Inferior parietal cortex (tissue), 1 donor: ENCODE results near the gene ITIH4.

ENCODE experiments used
- DNase-seq: peaks from one replicate; pipeline ENCODE4 v3.0.0-alpha.2; 2016; ENCODE audit errors: extremely low spot score

Gene ITIH4

DNA sequence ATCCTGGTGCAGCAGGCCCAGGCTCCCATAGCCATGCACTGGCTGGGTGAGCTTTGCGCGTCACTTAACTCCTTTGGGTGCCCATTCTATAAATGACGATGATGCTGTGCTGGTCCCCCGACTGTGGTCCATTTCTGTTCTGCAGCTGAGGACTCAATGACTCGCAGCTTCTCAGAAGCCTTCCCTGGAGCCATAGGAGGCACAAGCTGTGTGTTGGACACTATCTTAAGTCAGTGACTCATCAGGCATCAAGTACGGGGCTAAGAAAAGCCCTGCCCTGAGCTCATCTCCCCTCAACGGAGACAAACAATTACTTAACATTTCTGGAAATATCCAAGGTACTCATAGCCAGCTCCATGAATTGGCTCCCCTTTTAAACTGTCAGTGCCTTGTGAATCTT lies 18.1 kb upstream of the ITIH4 start:
- peak; percentile 35 for DNase-seq

- no peak for DNase-seq
Observed at GRCh38 chr3:52847726-52848125, 17.3 kb upstream of the ITIH4 start.

- no peak for DNase-seq
Observed at GRCh38 chr3:52847241-52847640, 16.8 kb upstream of the ITIH4 start.

GRCh38 chr3:52846432-52846965 lies 16.0 kb upstream of the ITIH4 start:
- DNase-seq: no peak

GRCh38 chr3:52845691-52846431 lies 15.4 kb upstream of the ITIH4 start:
- peak; percentile 33 for DNase-seq

GRCh38 chr3:52845157-52845556 lies 14.7 kb upstream of the ITIH4 start:
- peak; percentile 52 for DNase-seq

DNA sequence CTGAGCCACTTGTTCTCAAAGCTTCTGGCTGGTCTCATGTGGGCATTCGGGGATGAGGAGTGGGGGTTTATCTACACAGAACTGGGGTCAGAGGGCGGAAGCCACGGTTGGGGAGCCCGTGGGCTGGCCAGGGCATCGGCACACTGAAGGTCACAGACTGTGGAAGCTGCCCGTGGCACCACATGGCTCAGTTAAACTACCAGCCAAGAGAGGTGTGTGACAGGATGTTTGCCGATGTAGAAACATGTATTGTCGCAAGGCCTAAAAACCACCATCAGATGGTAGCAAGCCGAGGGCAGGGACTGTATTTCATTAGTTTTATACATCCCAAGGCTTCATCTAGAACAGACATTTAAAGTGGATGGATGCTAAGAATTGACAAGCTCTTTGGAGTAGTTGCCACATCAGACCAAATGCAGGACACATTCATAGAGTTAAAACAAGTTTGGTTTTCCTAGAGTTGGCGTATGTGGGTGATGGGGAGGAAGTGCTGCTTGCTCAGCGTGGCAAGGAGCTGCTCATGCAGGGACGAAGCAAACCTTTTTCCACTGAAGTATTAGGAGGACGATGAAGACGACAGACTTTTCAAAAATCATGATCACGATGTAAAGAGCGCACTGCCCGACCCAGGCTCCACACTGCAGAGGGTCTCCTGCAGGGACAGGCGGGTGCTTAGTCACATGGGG lies 14.0 kb upstream of the ITIH4 start:
- peak; percentile 15 for DNase-seq

- DNase-seq: no peak
Observed at GRCh38 chr3:52843881-52844280, 13.4 kb upstream of the ITIH4 start.

GRCh38 chr3:52843108-52843865 lies 12.8 kb upstream of the ITIH4 start:
- DNase-seq: no peak

- no peak for DNase-seq
Observed at GRCh38 chr3:52842424-52842823, 12.0 kb upstream of the ITIH4 start.

GRCh38 chr3:52841981-52842340 lies 11.5 kb upstream of the ITIH4 start:
- no peak for DNase-seq

DNA sequence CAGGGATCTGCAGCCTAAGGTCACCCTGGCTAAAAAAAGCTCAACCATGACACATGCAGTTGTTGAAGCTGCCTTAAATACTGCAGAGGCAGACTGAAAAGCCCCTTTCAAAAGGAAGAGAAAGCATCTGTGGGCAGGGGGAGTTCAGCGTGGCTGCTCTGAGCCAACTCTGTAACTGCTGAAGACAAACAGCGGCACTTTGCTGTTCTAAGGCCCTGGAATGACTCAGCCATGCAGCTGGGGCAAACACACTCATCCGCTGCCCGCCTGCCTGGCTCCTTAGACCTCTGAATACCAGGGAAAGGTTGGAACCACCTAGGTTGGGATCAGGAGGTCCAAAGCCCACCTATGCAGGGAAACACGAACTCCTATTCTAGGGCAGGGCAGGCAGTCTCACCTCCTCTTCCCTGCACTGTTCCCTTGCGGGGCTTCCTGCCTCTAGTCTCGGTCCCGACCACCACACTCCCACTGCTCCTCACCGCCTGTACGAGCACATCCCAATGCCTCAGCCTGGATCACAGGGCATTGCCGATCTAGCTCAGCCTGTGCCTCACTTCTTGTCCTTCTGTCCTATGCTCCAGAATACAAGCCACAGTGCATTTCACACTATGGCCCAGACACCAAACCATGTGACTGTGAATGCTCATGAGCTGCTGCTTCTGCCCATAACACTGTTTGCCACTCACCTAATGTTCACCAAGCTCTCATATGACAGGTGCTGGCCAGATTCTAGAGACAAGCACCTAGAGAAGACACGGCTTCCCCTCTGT lies 10.9 kb upstream of the ITIH4 start:
- no peak for DNase-seq

GRCh38 chr3:52839892-52840545 lies 9.5 kb upstream of the ITIH4 start:
- DNase-seq: no peak

GRCh38 chr3:52839268-52839575 lies 8.8 kb upstream of the ITIH4 start:
- DNase-seq: no peak

DNA sequence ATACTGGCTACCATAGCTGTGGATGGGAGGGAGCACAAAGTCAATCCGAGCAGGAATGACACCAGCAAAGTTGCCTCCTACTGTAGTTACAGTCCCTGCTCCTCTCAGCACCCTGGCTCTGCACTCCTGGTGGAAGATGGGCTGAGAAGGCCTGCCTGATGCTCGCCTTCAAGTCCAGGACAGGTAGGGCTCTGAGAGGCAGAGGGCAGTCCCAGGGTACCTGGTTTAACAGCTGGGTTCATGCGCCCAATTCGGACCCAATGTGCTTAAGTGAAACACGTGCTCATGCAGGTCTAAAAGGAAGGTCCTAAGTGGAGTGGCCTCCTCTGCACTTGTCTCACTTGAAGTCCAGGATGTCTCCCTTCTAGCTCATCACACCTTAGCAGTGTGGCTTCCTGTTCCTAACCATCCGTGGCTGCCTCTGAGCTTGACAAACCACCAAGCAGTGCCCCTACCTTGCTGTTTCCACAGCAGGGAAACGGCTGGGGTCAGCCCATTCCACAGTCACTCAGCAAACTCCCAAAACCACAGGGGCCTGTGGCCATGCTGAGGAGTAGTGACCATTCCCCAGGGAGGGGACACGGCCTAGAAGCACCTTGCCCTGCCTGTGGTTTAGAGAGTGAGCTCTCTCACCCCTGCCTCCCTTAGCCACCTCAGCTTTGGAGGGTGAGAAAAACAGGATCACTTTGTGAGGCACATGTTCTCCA lies 8.2 kb upstream of the ITIH4 start:
- DNase-seq: no peak

DNA sequence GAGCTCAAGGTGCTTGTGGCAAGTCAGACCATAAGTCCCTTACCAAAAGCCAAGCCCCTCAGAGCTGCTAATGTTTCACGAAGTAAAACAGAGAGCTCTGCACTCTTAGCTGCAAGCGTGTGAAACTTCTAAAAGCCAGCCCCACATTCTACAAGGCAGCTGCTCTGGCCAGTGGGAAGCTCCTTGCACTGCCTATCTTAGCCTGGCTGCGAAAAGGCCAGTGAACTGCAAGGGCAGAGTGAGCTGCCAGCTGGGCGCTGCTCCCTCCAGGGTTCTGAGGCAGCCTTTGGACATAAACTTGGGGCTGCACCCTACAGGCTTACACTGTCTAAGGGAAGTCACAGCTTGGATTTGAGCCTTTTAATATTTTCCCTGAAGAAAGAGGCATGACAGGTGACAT lies 6.5 kb upstream of the ITIH4 start:
- DNase-seq: no peak

DNA sequence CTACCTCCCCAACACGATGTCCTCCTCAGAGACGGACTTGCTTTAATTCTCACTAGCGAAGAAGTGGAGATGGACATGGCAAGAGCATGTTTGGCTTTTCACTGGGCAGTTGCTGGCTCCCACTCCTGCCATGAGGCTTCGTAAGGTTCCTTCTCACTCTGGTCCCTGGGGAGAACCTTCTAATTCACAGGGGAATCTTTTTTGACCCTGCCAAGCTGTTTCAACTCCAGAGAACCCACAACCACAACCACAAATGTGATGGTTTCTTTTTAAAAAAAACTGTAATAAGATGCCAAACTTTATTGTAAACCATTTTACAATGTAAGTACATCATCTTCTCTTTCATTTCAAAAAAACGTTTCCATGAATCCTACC lies 6.0 kb upstream of the ITIH4 start:
- no peak for DNase-seq

GRCh38 chr3:52835766-52836470 lies 5.4 kb upstream of the ITIH4 start:
- DNase-seq: no peak

GRCh38 chr3:52834871-52835501 lies 4.5 kb upstream of the ITIH4 start, which contains the start of gene MUSTN1:
TSS of gene MUSTN1 (minus strand) at chr3:52835019. CDS start at chr3:52834948, 71 bp downstream.
- DNase-seq: no peak

DNA sequence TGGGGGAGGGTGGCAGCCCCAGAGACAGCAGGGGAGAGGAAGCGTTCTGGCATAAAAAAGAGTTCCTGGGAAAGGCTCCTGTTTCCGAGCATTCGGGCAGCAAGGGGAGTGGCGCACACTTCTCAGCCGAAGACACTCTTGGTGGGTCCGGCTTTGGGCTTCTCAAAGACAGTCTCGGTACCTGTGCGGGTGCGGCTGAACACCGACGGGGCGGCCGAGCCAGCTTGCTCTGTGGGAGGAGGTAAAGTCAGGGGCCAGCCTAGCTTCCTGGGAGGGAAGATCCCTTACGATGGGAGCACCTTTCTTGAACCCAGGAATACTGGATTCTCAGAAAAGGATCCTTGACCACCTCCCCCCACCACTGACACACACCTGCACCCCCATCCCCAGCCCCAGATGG lies 2.7 kb upstream of the ITIH4 start:
- DNase-seq: no peak
